ENCODE measurements around the gene ZNF454.

DNA sequence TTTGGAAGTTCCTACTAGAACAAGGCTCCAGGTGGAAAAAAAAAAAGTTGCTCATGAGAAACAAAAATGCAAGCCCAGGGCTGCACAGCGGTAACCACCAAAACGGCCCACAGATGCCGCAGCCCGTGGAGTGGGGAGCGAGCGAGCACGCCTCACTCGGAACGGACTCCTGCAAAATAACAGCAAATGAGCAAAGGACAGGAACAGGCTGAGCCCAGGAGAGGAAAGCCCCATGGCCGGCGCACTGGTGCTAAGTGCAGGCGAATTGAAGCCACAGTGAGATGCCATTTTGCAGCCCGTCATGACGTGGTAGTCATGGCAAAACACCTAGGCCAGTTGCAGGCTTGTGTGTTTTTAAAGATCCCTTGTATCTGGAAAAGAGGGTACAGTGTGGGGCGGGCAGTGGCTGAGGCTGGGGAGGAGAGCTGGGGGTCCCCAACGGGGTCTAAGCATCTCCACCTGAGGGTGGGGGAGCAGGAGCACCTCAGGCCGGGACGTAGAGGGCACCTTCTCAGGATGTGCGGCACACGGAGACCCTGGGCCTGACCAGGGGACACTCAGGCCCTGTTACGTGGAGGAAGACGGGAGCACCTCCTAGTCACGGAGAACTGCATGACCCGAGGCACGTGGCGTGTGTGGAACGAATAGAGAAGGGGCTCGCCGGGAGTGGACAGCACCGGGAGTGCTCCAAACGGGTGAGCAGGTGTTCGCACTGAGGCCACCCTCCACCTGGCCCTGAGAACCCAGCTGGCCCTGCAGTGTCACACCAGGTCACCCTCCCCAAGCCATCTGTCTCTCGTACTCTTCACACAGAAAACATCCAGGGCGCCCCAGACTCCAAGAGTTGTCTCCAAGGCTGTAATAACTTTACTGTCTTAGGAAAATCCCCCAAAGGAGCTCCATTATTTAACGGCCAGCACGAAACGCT, 43.4 kb downstream of the ZNF454 start:
- TF ChIP-seq EP300 (IDR thresholded peaks at IDR 0.05) (no peak), POLR2A (IDR thresholded peaks at IDR 0.05) (no peak)
- TF ChIP-seq, protein P1, sequence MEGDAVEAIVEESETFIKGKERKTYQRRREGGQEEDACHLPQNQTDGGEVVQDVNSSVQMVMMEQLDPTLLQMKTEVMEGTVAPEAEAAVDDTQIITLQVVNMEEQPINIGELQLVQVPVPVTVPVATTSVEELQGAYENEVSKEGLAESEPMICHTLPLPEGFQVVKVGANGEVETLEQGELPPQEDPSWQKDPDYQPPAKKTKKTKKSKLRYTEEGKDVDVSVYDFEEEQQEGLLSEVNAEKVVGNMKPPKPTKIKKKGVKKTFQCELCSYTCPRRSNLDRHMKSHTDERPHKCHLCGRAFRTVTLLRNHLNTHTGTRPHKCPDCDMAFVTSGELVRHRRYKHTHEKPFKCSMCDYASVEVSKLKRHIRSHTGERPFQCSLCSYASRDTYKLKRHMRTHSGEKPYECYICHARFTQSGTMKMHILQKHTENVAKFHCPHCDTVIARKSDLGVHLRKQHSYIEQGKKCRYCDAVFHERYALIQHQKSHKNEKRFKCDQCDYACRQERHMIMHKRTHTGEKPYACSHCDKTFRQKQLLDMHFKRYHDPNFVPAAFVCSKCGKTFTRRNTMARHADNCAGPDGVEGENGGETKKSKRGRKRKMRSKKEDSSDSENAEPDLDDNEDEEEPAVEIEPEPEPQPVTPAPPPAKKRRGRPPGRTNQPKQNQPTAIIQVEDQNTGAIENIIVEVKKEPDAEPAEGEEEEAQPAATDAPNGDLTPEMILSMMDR (IDR thresholded peaks at IDR 0.05) = no peak
